Panc1 (cell line): ENCODE measurements around the gene TCF3. TPM values are rescaled to one million over a fixed set of nuclear protein-coding genes. Genes with fewer than 3 reads are reported as not detected.

Experiments
- ATAC-seq: fragments of 200-7000 bp; cut with Tn5 transposase; 2 replicates; pipeline ENCODE4 v1.9.1; 2020; ENCODE audit warnings: mild to moderate bottlenecking, moderate library complexity
- BruUV-seq: library from RNA; stranded (reverse); fragments of 400-500 nt; replicated peaks from 2 replicates; lab custom pipeline; 2021; lab: Mats Ljungman, UMichigan
- CTCF ChIA-PET: fragments of 300-600 bp; sonication (Branson Sonifier 250); formaldehyde crosslinking; loops from one replicate; lab custom pipeline; 2022; ENCODE audit warnings: antibody characterized with exemption; lab: Charles Lee
- POLR2A ChIA-PET: fragments of 300-600 bp; sonication (Branson Sonifier 250); formaldehyde crosslinking; loops from one replicate; lab custom pipeline; 2022; ENCODE audit warnings: antibody characterized with exemption; lab: Charles Lee
- DNase-seq: peaks from one replicate; pipeline ENCODE4 v3.0.0-alpha.2; 2010; ENCODE audit warnings: low read depth, low spot score
- H3K27ac ChIP-seq: 2 replicates; pipeline ENCODE4 v1.5.1; 2011; ENCODE audit warnings: mild to moderate bottlenecking, low read length, inconsistent platforms
- H3K27me3 ChIP-seq: fragments of 200-500 bp; sonication (Bioruptor generic); 2 replicates; pipeline ENCODE4 v1.6.0; 2014; ENCODE audit warnings: low read length, inconsistent platforms; ENCODE audit not compliant: control insufficient read depth, insufficient read depth
- H3K36me3 ChIP-seq: fragments of 200-500 bp; sonication (Bioruptor generic); 2 replicates; pipeline ENCODE4 v1.5.1; 2014; ENCODE audit warnings: inconsistent platforms, mild to moderate bottlenecking, low read length, moderate library complexity; ENCODE audit not compliant: control insufficient read depth, insufficient read depth
- H3K4me1 ChIP-seq: 2 replicates; pipeline ENCODE4 v1.5.1; 2011; ENCODE audit warnings: inconsistent platforms, mild to moderate bottlenecking, low read length, moderate library complexity; ENCODE audit not compliant: control insufficient read depth, insufficient read depth
- H3K4me3 ChIP-seq, 2 experiments: 2 replicates each; pipeline ENCODE4 v1.5.1; 2011 to 2012; ENCODE audit warnings: low read depth in 2 of 2, low read length in 2 of 2, mild to moderate bottlenecking in 2 of 2, inconsistent platforms in 1 of 2, moderate library complexity in 1 of 2
- H3K9me3 ChIP-seq: fragments of 200-500 bp; sonication (Bioruptor generic); 2 replicates; pipeline ENCODE4 v1.5.1; 2014; ENCODE audit warnings: low read depth, mild to moderate bottlenecking, inconsistent platforms, low read length, moderate library complexity; ENCODE audit not compliant: control insufficient read depth, insufficient read depth
- POLR2AphosphoS5 ChIP-seq: IDR thresholded peaks from 2 replicates; pipeline ENCODE4 v1.6.1; 2012; ENCODE audit warnings: mild to moderate bottlenecking, low read depth, low read length, moderate library complexity
- SIN3A ChIP-seq: IDR thresholded peaks from 2 replicates; pipeline ENCODE4 v1.6.1; 2012; ENCODE audit warnings: low read depth, mild to moderate bottlenecking, low read length, moderate library complexity, borderline replicate concordance; ENCODE audit not compliant: insufficient read depth
- TCF7L2 ChIP-seq: IDR thresholded peaks from 2 replicates; pipeline ENCODE4 v1.6.1; 2011; ENCODE audit warnings: mild to moderate bottlenecking, low read depth, low read length, inconsistent platforms
- in situ Hi-C: cut with HindIII; loops from 2 replicates; pipeline ENCODE4 v1.10.0; 2016; ENCODE audit warnings: low sequenced_read_pairs, low pct_unique_long_range_greater_than_20kb
- intact Hi-C: fragments of 100-400 bp; cut with micrococcal nuclease; formaldehyde crosslinking; loops from one replicate; pipeline ENCODE4 v1.10.0; 2022; ENCODE audit not compliant: unreplicated experiment
- total RNA-seq: library from RNA; stranded (reverse); gene quantifications from one replicate; pipeline ENCODE4 v1.2.1, GENCODE V29; 2021; ENCODE audit not compliant: unreplicated experiment
- TF ChIP-seq, protein P1 (sequence below), 2 experiments: IDR thresholded peaks; 2 replicates each; pipeline ENCODE4 v1.6.1; 2011 to 2012; ENCODE audit warnings: low read depth in 2 of 2, control low read depth in 1 of 2, low read length in 1 of 2, mild to moderate bottlenecking in 1 of 2, moderate library complexity in 1 of 2; ENCODE audit not compliant: insufficient read depth in 1 of 2
- TF ChIP-seq, protein P2 (sequence below): fragments of 450-650 bp; IDR thresholded peaks from 2 replicates; pipeline ENCODE4 v1.5.1; 2017; ENCODE audit warnings: mild to moderate bottlenecking

Gene TCF3
- total RNA-seq, 1 experiment from 2014 or later, result 175 TPM

DNA sequence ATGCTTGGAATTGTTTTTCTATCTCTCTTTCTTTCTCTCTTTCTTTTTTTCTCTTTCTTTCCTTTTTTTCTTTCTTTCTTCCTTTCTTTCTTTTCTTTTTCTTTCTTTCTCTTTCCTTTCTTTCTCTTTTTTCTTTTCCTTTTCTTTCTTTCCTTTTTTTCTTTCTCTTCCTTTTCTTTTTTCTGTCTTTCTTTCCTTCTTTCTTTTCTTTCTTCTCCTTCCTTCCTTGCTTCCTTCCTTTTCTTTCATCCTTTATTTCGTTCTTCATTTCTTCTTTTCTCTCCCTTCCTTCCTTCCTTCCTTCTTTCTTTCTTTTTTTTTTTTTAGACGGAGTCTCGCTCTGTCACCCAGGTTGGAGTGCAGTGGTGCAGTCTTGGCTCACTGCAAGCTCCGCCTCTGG, 82.4 kb downstream of the TCF3 start:
- POLR2A ChIA-PET, result no interaction called here
- Histone ChIP-seq H3K36me3 (no peaks in the 10 kb centered on the region; the same call in 1 of the 2 replicates), H3K4me1 (no peaks in the 10 kb centered on the region; the same call in 1 of the 2 replicates), H3K27ac (no peak overlapping the region), H3K27me3 (no peaks in the 10 kb centered on the region), H3K4me3 (no peak overlapping the region), H3K9me3 (no peaks in the 10 kb centered on the region)
- TF ChIP-seq SIN3A (no peak), TCF7L2 (no peak), POLR2AphosphoS5 (no peak)
- TF ChIP-seq, protein P1, sequence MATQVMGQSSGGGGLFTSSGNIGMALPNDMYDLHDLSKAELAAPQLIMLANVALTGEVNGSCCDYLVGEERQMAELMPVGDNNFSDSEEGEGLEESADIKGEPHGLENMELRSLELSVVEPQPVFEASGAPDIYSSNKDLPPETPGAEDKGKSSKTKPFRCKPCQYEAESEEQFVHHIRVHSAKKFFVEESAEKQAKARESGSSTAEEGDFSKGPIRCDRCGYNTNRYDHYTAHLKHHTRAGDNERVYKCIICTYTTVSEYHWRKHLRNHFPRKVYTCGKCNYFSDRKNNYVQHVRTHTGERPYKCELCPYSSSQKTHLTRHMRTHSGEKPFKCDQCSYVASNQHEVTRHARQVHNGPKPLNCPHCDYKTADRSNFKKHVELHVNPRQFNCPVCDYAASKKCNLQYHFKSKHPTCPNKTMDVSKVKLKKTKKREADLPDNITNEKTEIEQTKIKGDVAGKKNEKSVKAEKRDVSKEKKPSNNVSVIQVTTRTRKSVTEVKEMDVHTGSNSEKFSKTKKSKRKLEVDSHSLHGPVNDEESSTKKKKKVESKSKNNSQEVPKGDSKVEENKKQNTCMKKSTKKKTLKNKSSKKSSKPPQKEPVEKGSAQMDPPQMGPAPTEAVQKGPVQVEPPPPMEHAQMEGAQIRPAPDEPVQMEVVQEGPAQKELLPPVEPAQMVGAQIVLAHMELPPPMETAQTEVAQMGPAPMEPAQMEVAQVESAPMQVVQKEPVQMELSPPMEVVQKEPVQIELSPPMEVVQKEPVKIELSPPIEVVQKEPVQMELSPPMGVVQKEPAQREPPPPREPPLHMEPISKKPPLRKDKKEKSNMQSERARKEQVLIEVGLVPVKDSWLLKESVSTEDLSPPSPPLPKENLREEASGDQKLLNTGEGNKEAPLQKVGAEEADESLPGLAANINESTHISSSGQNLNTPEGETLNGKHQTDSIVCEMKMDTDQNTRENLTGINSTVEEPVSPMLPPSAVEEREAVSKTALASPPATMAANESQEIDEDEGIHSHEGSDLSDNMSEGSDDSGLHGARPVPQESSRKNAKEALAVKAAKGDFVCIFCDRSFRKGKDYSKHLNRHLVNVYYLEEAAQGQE (IDR thresholded peaks at IDR 0.05; ENCODE audit: insufficient read depth in 1 of 2, low read depth in 2 of 2, low read length in 1 of 2), result no peak
- TF ChIP-seq, protein P2, sequence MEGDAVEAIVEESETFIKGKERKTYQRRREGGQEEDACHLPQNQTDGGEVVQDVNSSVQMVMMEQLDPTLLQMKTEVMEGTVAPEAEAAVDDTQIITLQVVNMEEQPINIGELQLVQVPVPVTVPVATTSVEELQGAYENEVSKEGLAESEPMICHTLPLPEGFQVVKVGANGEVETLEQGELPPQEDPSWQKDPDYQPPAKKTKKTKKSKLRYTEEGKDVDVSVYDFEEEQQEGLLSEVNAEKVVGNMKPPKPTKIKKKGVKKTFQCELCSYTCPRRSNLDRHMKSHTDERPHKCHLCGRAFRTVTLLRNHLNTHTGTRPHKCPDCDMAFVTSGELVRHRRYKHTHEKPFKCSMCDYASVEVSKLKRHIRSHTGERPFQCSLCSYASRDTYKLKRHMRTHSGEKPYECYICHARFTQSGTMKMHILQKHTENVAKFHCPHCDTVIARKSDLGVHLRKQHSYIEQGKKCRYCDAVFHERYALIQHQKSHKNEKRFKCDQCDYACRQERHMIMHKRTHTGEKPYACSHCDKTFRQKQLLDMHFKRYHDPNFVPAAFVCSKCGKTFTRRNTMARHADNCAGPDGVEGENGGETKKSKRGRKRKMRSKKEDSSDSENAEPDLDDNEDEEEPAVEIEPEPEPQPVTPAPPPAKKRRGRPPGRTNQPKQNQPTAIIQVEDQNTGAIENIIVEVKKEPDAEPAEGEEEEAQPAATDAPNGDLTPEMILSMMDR, result no peak
- no peak for ATAC-seq
- CTCF ChIA-PET, result no interaction called here
- intact Hi-C loops, result no loop called here
- no peak for DNase-seq
- in situ Hi-C loops, result no loop called here
- no TSS peak for BruUV-seq

GRCh38 chr19:1568320-1569019, 83.9 kb downstream of the TCF3 start, which contains the start of gene MEX3D:
Gene MEX3D (minus strand): TSS chr19:1568325. CDS start chr19:1568058, 267 bp downstream.
- H3K27me3 ChIP-seq, result no peaks in the 10 kb centered on the region
- TF ChIP-seq, protein P2, result no peak
- TF ChIP-seq SIN3A (no peak), POLR2AphosphoS5 (no peak), TCF7L2 (no peak)
- TF ChIP-seq, protein P1 (IDR thresholded peaks at IDR 0.05; ENCODE audit: insufficient read depth in 1 of 2, low read depth in 2 of 2, low read length in 1 of 2), result no peak
- no TSS peak for BruUV-seq
- no peak within 1 kb of the TSS for H3K27ac ChIP-seq
- in situ Hi-C loops (no loop called here), intact Hi-C loops (no loop called here)
- DNase-seq, result no peak
- ChIA-PET POLR2A (no interaction called here), CTCF (interaction anchor here (0.6 kb wide), 1 partner anchor 291 kb away, joined by 5 read pairs; no protein-coding TSS in a partner anchor)
- no peaks in the 10 kb centered on the region for H3K9me3 ChIP-seq
- ATAC-seq, result peak; percentile 82
- no peaks in the 10 kb centered on the region; the same call in 1 of the 2 replicates for H3K36me3 ChIP-seq
- peak within 1 kb of the TSS; percentile 59 to 63 for H3K4me3 ChIP-seq
- no peaks in the 10 kb centered on the region; the same call in 1 of the 2 replicates for H3K4me1 ChIP-seq
